ENCODE results near the gene POLR2L. TPM values are rescaled to one million over a fixed set of nuclear protein-coding genes. Genes with fewer than 3 reads are reported as not detected.

Gene POLR2L
- total RNA-seq, 1 experiment from 2014 or later, result 117 TPM

GRCh38 chr11:802018-802617 lies 40.2 kb downstream of the POLR2L start:
- TF ChIP-seq, protein P1, sequence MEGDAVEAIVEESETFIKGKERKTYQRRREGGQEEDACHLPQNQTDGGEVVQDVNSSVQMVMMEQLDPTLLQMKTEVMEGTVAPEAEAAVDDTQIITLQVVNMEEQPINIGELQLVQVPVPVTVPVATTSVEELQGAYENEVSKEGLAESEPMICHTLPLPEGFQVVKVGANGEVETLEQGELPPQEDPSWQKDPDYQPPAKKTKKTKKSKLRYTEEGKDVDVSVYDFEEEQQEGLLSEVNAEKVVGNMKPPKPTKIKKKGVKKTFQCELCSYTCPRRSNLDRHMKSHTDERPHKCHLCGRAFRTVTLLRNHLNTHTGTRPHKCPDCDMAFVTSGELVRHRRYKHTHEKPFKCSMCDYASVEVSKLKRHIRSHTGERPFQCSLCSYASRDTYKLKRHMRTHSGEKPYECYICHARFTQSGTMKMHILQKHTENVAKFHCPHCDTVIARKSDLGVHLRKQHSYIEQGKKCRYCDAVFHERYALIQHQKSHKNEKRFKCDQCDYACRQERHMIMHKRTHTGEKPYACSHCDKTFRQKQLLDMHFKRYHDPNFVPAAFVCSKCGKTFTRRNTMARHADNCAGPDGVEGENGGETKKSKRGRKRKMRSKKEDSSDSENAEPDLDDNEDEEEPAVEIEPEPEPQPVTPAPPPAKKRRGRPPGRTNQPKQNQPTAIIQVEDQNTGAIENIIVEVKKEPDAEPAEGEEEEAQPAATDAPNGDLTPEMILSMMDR (conservative IDR thresholded peaks at IDR 0.05; ENCODE audit: low read depth, low read length), result no peak
- no peak for TF ChIP-seq EZH2 (IDR thresholded peaks at IDR 0.05; ENCODE audit: borderline replicate concordance, low read depth, low read length, poor library complexity, severe bottlenecking)
- intact Hi-C loops (cut with micrococcal nuclease; ENCODE audit: unreplicated experiment), result no loop called here
- CTCF ChIA-PET, result no interaction called here
- H3K27me3 ChIP-seq (replicated peaks; ENCODE audit: insufficient read depth, low read depth, low read length, poor library complexity), result no peaks in the 10 kb centered on the region
- no peak overlapping the region for H3K27ac ChIP-seq (ENCODE audit: low read depth, low read length, poor library complexity, severe bottlenecking)
- POLR2A ChIA-PET (ENCODE audit: low non-redundant PET), result no interaction called here
- H3K4me3 ChIP-seq (ENCODE audit: low read depth, low read length, poor library complexity, severe bottlenecking), result no peak overlapping the region
- BruUV-seq (replicated peaks), result no TSS peak
- H3K36me3 ChIP-seq (ENCODE audit: insufficient read depth, low read length, poor library complexity, severe bottlenecking), result peaks cover 13% of the 10 kb centered on the region
- H3K9me3 ChIP-seq (ENCODE audit: low read depth, low read length, poor library complexity, severe bottlenecking), result no peaks in the 10 kb centered on the region
- no peak for DNase-seq (ENCODE audit: low spot score)
- H3K4me1 ChIP-seq (ENCODE audit: insufficient read depth, low read length, poor library complexity, severe bottlenecking), result no peaks in the 10 kb centered on the region

DNA sequence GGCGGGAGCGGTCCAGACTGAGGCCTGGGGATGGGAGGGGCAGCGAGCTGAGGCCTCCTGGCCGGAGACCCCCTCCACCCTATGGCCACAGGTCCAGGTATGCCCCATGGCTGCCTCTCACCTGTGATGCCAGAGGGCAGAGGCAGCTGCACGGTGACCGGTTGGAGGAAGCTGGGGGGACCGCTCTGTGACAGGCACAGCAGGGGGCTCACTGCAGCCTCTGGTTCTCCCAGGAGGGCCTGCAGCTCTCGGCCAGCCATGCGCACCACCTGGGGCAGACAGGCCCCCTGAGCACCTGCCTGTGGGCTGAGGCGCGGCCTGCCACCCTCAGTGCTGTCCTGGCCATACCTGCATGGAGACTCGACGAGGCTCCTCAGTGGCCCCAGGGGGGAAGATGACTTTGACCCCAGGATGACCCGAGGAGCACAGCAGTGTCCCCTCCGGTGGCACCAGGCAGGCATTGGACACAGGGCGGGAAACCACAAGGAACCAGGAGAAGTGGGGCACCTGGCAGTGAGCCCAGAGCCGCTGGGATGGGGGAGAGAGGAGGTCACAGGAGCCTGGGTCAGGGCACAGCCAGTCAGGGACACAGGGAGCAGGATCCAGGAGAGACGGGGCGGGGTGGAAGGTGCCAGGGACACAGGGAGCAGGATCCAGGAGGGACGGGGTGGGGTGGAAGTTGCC lies 41.1 kb downstream of the POLR2L start:
- H3K27ac ChIP-seq (ENCODE audit: low read depth, low read length, poor library complexity, severe bottlenecking), result no peak overlapping the region
- ChIA-PET POLR2A (ENCODE audit: low non-redundant PET) (no interaction called here), CTCF (no interaction called here)
- H3K4me1 ChIP-seq (ENCODE audit: insufficient read depth, low read length, poor library complexity, severe bottlenecking), result no peaks in the 10 kb centered on the region
- no peak for DNase-seq (ENCODE audit: low spot score)
- no peaks in the 10 kb centered on the region for H3K27me3 ChIP-seq (replicated peaks; ENCODE audit: insufficient read depth, low read depth, low read length, poor library complexity)
- peaks cover 13% of the 10 kb centered on the region for H3K36me3 ChIP-seq (ENCODE audit: insufficient read depth, low read length, poor library complexity, severe bottlenecking)
- no peaks in the 10 kb centered on the region for H3K9me3 ChIP-seq (ENCODE audit: low read depth, low read length, poor library complexity, severe bottlenecking)
- H3K4me3 ChIP-seq (ENCODE audit: low read depth, low read length, poor library complexity, severe bottlenecking), result no peak overlapping the region
- TF ChIP-seq, protein P1 (conservative IDR thresholded peaks at IDR 0.05; ENCODE audit: low read depth, low read length), result no peak
- TF ChIP-seq EZH2 (IDR thresholded peaks at IDR 0.05; ENCODE audit: borderline replicate concordance, low read depth, low read length, poor library complexity, severe bottlenecking), result no peak
- intact Hi-C loops (cut with micrococcal nuclease; ENCODE audit: unreplicated experiment), result no loop called here
- BruUV-seq (replicated peaks), result no TSS peak

DNA sequence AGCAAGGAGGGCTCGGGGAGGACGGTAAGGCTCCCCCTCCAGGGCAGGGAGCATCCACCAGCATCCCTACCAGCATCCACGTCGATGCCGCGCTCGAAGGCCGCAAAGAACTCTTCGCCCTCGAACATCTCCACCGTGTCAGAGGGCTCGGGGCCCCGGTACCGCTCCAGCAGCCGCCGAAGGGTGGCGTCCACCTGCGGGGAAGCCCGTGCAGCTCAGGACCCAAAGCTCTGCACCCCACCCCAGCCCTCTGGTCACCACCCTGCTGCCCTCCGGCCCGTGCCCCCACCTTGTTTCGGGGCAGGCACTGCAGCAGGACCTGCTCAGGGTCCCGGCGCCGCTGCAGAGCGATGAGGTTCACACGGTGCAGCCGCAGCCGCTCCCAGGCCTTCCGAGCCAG lies 41.9 kb downstream of the POLR2L start:
- H3K4me3 ChIP-seq (ENCODE audit: low read depth, low read length, poor library complexity, severe bottlenecking), result no peak overlapping the region
- POLR2A ChIA-PET (ENCODE audit: low non-redundant PET), result no interaction called here
- CTCF ChIA-PET, result no interaction called here
- BruUV-seq (replicated peaks), result no TSS peak
- no peak overlapping the region for H3K27ac ChIP-seq (ENCODE audit: low read depth, low read length, poor library complexity, severe bottlenecking)
- no peak for TF ChIP-seq EZH2 (IDR thresholded peaks at IDR 0.05; ENCODE audit: borderline replicate concordance, low read depth, low read length, poor library complexity, severe bottlenecking)
- TF ChIP-seq, protein P1 (conservative IDR thresholded peaks at IDR 0.05; ENCODE audit: low read depth, low read length), result no peak
- H3K4me1 ChIP-seq (ENCODE audit: insufficient read depth, low read length, poor library complexity, severe bottlenecking), result peaks cover 5% of the 10 kb centered on the region
- no peak for DNase-seq (ENCODE audit: low spot score)
- no peaks in the 10 kb centered on the region for H3K9me3 ChIP-seq (ENCODE audit: low read depth, low read length, poor library complexity, severe bottlenecking)
- intact Hi-C loops (cut with micrococcal nuclease; ENCODE audit: unreplicated experiment), result no loop called here
- peaks cover 13% of the 10 kb centered on the region for H3K36me3 ChIP-seq (ENCODE audit: insufficient read depth, low read length, poor library complexity, severe bottlenecking)
- no peaks in the 10 kb centered on the region for H3K27me3 ChIP-seq (replicated peaks; ENCODE audit: insufficient read depth, low read depth, low read length, poor library complexity)

All from A673 (cell line).